ENCODE data around the gene TANGO2.

GRCh38 chr22:20086763-20087162, 65.9 kb downstream of the TANGO2 start:
- TF ChIP-seq, protein P1, sequence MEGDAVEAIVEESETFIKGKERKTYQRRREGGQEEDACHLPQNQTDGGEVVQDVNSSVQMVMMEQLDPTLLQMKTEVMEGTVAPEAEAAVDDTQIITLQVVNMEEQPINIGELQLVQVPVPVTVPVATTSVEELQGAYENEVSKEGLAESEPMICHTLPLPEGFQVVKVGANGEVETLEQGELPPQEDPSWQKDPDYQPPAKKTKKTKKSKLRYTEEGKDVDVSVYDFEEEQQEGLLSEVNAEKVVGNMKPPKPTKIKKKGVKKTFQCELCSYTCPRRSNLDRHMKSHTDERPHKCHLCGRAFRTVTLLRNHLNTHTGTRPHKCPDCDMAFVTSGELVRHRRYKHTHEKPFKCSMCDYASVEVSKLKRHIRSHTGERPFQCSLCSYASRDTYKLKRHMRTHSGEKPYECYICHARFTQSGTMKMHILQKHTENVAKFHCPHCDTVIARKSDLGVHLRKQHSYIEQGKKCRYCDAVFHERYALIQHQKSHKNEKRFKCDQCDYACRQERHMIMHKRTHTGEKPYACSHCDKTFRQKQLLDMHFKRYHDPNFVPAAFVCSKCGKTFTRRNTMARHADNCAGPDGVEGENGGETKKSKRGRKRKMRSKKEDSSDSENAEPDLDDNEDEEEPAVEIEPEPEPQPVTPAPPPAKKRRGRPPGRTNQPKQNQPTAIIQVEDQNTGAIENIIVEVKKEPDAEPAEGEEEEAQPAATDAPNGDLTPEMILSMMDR (IDR thresholded peaks at IDR 0.05; ENCODE audit: low read depth, low read length), result no peak
- TF ChIP-seq, protein P2, sequence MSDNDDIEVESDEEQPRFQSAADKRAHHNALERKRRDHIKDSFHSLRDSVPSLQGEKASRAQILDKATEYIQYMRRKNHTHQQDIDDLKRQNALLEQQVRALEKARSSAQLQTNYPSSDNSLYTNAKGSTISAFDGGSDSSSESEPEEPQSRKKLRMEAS (IDR thresholded peaks at IDR 0.05; ENCODE audit: low read depth, low read length), result no peak

All from NB4 (cell line).